ENCODE measurements around the gene AIG1. TPM values are rescaled to one million over a fixed set of nuclear protein-coding genes. Genes with fewer than 3 reads are reported as not detected.

Gene AIG1
- polyA plus RNA-seq, 1 of the 3 experiments (the other 2 are of a cell fraction) = 36.8 TPM

GRCh38 chr6:143022587-143022986, 38.1 kb upstream of the AIG1 start:
- WGBS (ENCODE audit: low lambda C conversion rate) = 69% methylated on average over 2 of the region's 2 CpGs
- no peak for DNase-seq
- Histone ChIP-seq H3K27ac (ENCODE audit: low read depth in 2 of 2, low read length in 1 of 2) (no peak overlapping the region), H3K36me3 (replicated peaks in 1 of 2; ENCODE audit: control insufficient read depth in 1 of 2, insufficient read depth in 2 of 2, low read length in 1 of 2) (no peaks in the 10 kb centered on the region), H3K9me2 (no peaks in the 10 kb centered on the region), H3F3A (replicated peaks; ENCODE audit: insufficient read depth) (no peaks in the 10 kb centered on the region), H3K27me3 (ENCODE audit: insufficient read depth) (no peaks in the 10 kb centered on the region), H3K9me3 (no peaks in the 10 kb centered on the region), H3K79me2 (ENCODE audit: insufficient read depth) (no peaks in the 10 kb centered on the region), H3K9ac (no peak overlapping the region), H2AFZ (ENCODE audit: low read depth) (no peak overlapping the region), H3K4me1 (ENCODE audit: control insufficient read depth in 1 of 2, insufficient read depth in 2 of 2, low read depth in 1 of 2, low read length in 1 of 2) (no peaks in the 10 kb centered on the region), H3K4me2 (no peak overlapping the region), H4K20me1 (ENCODE audit: insufficient read depth) (no peaks in the 10 kb centered on the region), H3K4me3 (ENCODE audit: low read depth in 2 of 2, low read length in 1 of 2) (no peak overlapping the region)
- ChIA-PET CTCF (interaction anchor here (1.4 kb wide), 1 partner anchor 60 kb away, joined by 4 read pairs; no protein-coding TSS in a partner anchor), POLR2A (no interaction called here)
- no peak for TF ChIP-seq NFIC (IDR thresholded peaks at IDR 0.05; ENCODE audit: borderline replicate concordance)
- no peak for TF ChIP-seq PBX3 (IDR thresholded peaks at IDR 0.05)
- TF ChIP-seq RAD21 (IDR thresholded peaks at IDR 0.05; ENCODE audit: low read length) = no peak
- no peak for TF ChIP-seq TAF1 (IDR thresholded peaks at IDR 0.05; ENCODE audit: borderline replicate concordance, low read depth, low read length)
- TF ChIP-seq CTCF (IDR thresholded peaks at IDR 0.05) = no peak
- no peak for TF ChIP-seq FOSL2 (IDR thresholded peaks at IDR 0.05; ENCODE audit: borderline replicate concordance, low read depth)
- TF ChIP-seq USF2 (IDR thresholded peaks at IDR 0.05; ENCODE audit: borderline replicate concordance, low read depth, low read length) = no peak
- TF ChIP-seq RXRA (IDR thresholded peaks at IDR 0.05; ENCODE audit: borderline replicate concordance, low read depth) = no peak
- TF ChIP-seq SIN3A (IDR thresholded peaks at IDR 0.05; ENCODE audit: borderline replicate concordance, low read depth, low read length) = no peak
- TF ChIP-seq USF1 (IDR thresholded peaks at IDR 0.05; ENCODE audit: borderline replicate concordance, low read depth) = no peak
- no peak for TF ChIP-seq FOXJ3 (CRISPR knock-in tag; IDR thresholded peaks at IDR 0.05)
- no peak for TF ChIP-seq REST (IDR thresholded peaks at IDR 0.05; ENCODE audit: low read depth, low read length)
- no peak for TF ChIP-seq FOXM1 (IDR thresholded peaks at IDR 0.05; ENCODE audit: low read depth)
- no peak for TF ChIP-seq JUND (IDR thresholded peaks at IDR 0.05)
- TF ChIP-seq GABPA (IDR thresholded peaks at IDR 0.05; ENCODE audit: low read depth) = no peak
- TF ChIP-seq POLR2AphosphoS5 (IDR thresholded peaks at IDR 0.05; ENCODE audit: low read depth, low read length) = no peak
- TF ChIP-seq TEAD4 (IDR thresholded peaks at IDR 0.05; ENCODE audit: borderline replicate concordance, insufficient read depth) = no peak
- no peak for TF ChIP-seq MXI1 (IDR thresholded peaks at IDR 0.05; ENCODE audit: low read depth, low read length)
- no peak for TF ChIP-seq ELF1 (IDR thresholded peaks at IDR 0.05)
